ENCODE measurements around the gene PFDN1.

GRCh38 chr5:140207250-140207964 is 95.5 kb downstream of the PFDN1 start:
- TF ChIP-seq CTCF (IDR thresholded peaks at IDR 0.05) (no peak), POLR2A (IDR thresholded peaks at IDR 0.05) (no peak)
